Measurements from ENCODE around the gene CRTC3.

DNA sequence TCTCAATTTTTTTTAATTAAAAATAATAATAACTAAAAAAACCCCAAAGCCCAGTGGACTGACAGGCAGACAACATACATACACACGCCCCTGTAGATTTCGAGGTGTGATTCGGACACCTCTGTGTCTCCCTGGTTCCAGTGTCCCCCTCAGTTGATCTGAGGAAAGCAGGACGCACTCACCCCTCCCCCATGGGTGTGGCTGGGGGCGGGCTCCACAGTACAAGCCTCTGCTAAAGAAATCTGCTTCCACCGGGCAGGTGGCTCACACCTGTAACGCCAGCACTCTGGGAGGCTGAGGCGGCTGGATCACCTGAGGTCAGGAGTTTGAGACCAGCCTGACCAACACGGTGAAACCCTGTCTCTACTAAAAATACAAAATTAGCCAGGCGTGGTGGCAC is 153.6 kb downstream of the CRTC3 start:
- TF ChIP-seq, protein P1, sequence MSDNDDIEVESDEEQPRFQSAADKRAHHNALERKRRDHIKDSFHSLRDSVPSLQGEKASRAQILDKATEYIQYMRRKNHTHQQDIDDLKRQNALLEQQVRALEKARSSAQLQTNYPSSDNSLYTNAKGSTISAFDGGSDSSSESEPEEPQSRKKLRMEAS (IDR thresholded peaks at IDR 0.05; ENCODE audit: insufficient read depth, insufficient read length): no peak
- TF ChIP-seq, protein P2, sequence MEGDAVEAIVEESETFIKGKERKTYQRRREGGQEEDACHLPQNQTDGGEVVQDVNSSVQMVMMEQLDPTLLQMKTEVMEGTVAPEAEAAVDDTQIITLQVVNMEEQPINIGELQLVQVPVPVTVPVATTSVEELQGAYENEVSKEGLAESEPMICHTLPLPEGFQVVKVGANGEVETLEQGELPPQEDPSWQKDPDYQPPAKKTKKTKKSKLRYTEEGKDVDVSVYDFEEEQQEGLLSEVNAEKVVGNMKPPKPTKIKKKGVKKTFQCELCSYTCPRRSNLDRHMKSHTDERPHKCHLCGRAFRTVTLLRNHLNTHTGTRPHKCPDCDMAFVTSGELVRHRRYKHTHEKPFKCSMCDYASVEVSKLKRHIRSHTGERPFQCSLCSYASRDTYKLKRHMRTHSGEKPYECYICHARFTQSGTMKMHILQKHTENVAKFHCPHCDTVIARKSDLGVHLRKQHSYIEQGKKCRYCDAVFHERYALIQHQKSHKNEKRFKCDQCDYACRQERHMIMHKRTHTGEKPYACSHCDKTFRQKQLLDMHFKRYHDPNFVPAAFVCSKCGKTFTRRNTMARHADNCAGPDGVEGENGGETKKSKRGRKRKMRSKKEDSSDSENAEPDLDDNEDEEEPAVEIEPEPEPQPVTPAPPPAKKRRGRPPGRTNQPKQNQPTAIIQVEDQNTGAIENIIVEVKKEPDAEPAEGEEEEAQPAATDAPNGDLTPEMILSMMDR (IDR thresholded peaks at IDR 0.05; ENCODE audit: extremely low read depth in 1 of 2, insufficient read depth in 1 of 2, low read depth in 1 of 2, low read length in 2 of 2): no peak
- TF ChIP-seq EZH2 (IDR thresholded peaks at IDR 0.05; ENCODE audit: borderline replicate concordance, low read depth, low read length, severe bottlenecking) (no peak), JUN (IDR thresholded peaks at IDR 0.05; ENCODE audit: borderline replicate concordance, insufficient read depth, insufficient read length, low read depth) (no peak), POLR2AphosphoS5 (IDR thresholded peaks at IDR 0.05; ENCODE audit: insufficient read depth, low read depth, low read length) (no peak), POLR2A (IDR thresholded peaks at IDR 0.05; ENCODE audit: low read depth, low read length) (no peak), MYC (IDR thresholded peaks at IDR 0.05; ENCODE audit: low read depth, low read length) (no peak)
